Mesenteric fat pad (tissue), 1 donor: ENCODE results near the gene RNF40. TPM values are rescaled to one million over a fixed set of nuclear protein-coding genes. Genes with fewer than 3 reads are reported as not detected.
"Not testable (repeated sequence)": the region's sequence is repeated elsewhere in the genome, so short reads cannot be mapped to it uniquely, and the experiment has no call there.

Experiments
- DNase-seq: peaks from one replicate; pipeline ENCODE4 v3.0.0-alpha.2; 2020; ENCODE audit warnings: low spot score
- total RNA-seq: library from RNA; stranded (reverse); fragmentation: NEBNext Ultra II Directional; extraction: Animal tissue kit (Norgen Biotek cat#: 25700); gene quantifications from one replicate; pipeline ENCODE4 v1.2.1, GENCODE V29; 2021
- donor health status: DM: yes; HTN: yes; CAD: no.

The RNF40 gene
- total RNA-seq, 1 donor from 2014 or later, result 97.5 TPM

GRCh38 chr16:30780549-30780948 lies 18.4 kb downstream of the RNF40 start:
- DNase-seq, result no peak

DNA sequence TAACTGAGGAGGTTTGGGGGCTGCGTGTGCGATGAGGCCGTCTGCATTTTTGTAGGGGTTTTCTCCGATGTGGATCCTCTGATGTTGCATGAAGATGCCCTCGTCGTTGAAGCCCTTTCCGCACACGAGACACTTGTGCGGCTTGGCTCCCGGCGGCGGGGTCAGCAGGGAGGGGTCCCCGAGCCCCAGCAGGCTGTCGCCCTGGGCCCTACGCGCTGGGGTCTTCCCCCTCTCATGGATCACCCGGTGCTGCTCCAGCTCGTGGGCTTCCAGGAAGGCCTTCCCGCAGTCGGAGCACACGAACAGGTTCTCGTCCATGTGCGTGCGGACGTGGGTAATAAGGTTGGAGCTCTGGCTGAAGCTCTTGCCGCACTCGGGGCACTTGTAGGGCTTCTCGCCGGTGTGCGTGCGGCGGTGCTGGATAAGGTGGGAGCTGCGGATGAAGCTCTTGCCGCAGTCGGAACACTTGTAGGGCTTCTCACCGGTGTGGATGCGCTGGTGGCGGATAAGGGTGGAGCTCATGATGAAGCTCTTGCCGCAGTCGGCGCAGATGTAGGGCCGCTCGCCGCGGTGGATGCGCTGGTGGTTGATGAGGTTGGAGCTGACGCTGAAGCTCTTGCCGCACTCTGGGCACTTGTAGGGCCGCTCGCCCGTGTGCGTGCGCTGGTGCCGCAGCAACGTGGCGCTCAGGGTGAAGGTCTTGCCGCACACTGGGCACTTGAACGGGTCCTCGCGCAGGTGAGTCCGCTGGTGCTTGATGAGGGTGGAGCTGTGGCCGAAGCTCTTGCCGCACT lies 20.6 kb downstream of the RNF40 start:
- DNase-seq, result no peak

DNA sequence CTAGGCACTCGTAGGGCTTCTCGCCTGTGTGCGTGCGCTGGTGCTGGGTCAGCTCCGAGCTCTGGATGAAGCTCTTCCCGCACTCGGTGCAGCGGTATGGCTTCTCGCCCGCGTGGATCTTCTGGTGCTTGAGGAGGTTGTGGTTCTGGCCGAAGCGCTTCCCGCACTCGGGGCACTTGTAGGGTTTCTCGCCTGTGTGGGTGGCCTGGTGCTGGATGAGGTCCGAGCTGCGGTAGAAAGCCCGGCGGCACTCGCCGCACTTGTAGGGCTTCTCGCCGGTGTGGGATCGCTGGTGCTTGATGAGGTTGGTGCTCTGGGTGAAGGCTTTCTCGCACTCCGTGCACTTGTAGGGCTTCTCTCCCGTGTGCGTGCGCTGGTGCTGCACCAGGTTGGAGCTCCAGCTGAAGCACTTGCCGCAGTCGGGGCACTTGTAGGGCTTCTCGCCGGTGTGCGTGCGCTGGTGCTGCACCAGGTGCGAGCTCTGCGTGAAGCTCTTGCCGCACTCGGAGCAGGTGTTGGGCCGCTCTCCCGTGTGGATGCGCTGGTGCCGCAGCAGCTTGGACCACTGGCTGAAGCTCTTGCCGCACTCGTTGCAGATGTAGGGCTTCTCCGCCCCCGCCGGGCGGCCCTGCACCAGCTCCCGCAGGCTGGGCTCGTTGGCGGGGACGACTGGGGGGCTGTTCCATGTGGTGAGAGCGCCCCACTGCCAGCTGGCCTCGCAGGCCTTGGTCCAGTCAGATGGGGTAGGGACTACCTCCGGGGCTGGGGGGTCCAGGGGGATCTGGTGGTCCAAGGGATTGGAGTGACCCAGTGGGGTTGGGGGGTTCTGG lies 21.4 kb downstream of the RNF40 start:
- no peak for DNase-seq

DNA sequence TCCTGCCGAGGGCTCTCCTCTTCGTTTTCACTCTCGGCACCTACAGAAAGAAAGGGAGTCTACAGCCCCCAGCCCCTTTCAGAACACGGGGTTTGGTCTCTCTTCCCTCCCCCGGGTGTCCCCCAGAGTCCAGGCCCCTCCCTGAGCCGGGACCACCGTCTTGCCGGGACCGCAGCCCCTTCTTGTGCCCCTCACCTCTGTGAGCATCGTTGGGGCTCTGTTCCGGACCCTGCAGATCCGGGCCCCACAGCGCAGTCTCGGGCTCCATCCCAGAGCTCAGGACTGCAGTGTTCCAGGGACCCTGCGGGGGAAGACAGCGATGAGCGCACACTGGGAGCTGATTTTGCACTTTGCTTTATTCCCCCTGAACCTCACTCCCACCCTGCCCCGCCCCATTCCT lies 22.1 kb downstream of the RNF40 start:
- DNase-seq, result no peak

DNA sequence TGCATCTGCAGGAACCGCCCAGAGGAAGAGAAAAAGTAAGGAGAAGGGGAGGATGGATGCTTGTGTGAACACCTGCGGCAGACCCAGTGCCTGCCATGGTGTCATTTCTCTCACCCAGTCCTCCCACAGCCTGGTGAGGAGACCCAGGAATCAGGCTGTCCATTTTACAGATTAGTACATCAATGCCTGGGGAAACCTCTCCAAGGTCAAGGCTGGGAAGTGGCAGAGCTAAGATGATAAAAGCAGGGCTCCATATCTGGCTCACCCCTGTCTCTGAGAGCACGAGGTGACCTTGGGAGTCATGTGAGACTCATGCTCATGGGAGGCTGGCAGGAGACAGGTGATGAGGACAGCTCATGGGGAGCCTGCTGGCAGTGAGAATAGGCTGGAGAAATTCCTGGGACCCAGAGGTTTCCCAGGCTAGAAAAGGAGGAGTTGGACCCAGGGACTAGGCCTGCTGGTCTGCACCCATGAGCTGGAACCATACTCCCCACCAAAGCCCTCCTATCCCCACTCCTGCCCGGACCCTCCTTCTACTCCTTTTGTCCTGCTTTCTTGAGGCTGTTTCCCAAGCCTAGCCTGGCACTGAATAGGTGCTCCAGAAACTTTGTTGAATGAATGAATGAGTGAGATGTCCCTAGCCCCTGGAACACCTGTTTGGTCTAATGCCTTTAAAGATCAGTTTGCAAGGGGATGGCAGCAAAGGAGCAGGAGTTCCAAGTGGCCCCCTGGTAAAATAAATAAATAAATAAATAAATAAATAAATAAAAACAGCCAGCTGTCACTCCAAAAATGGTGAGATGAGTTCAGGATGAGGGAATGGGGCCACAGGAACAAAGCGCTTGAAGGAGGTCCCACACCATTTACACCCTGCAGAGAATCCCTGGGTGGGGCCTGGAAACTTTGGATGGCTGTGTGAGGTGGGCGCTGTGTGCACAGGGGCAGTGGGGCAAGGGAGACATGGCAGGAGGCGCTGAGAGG lies 23.3 kb downstream of the RNF40 start:
- DNase-seq, result no peak

DNA sequence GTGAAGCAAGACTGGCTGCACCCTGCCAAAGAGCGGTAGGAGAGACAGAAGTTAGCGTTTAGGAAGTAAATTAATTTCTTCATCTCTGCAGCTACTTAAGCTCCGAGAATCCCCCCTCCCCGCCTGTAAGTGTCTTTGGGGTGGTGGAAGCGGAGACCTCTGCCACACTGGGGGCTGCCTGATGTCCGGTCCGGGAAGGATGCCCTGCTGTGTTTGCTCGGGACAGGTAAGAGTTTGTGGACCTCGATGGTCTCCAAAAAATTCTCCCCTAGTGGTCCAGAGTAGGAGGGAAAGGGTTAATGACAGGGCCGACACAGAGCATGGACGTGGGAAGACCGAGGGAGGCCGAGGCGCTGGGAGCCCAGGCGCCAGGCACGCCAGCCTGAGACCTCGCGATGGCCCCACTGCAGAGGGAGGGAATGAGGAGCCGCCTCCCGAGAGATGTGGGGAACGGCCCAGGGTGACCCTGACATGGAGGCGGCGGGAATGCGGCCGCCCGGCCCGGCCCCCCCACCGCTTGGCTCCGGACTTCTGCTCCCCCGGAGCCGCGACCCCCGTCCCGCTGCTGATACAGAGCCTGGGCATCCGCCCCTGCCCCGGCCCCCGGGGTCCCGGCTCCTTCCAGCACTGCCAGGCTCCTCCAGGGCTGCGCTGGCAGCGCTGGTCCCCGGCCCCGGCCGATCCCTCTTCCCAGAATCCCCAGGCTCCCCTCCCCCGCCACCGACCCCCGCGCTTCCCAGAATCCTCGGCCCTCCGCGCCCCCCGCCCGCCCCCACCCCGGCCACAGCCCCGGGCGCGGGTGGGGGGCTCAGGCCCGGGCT lies 24.2 kb downstream of the RNF40 start:
- DNase-seq, result no peak

DNA sequence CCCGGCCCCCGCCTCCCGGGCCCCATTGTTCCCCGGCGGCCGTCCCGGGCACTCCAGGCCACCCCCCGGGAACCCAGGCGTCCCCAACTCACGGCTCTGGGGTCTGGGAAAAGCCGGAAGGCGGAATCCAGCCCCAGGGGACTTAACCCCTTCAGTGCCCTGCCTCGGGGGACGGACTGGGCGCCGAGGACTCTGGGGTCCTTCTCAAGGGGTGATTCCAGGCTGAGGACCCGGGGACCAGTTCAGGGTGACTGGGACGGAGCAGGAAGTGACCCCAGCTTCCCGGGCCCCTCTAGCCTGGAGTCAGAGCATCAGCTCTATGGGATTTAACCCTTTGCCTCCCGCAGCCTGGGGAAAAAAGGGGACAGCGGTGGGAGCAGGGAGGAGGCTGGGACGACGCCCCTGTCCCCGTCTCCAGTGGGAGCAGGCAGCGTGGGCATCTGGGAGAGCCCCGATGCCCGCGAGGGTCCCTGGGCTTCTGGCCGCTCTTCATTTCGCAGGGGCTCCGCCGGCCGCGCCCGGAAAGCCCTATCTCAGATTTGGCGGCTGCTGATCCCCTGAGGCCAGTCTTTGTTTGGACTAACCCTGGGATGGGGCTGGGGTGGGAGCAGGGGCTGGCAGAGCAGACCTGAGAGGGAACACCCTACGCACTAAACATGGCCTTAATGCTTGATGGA lies 25.0 kb downstream of the RNF40 start, which contains the start of gene ZNF629:
Gene ZNF629 (minus strand): TSS at position 270 of the 677 bp plus-strand sequence. CDS start 2,723 bp downstream, outside the sequence.
- DNase-seq, result no peak

- DNase-seq, result no peak
Observed at GRCh38 chr16:30787613-30788378, 25.7 kb downstream of the RNF40 start.

GRCh38 chr16:30793508-30794069 lies 31.5 kb downstream of the RNF40 start:
- no peak for DNase-seq

GRCh38 chr16:30794634-30795033 lies 32.5 kb downstream of the RNF40 start:
- DNase-seq, result no peak

DNA sequence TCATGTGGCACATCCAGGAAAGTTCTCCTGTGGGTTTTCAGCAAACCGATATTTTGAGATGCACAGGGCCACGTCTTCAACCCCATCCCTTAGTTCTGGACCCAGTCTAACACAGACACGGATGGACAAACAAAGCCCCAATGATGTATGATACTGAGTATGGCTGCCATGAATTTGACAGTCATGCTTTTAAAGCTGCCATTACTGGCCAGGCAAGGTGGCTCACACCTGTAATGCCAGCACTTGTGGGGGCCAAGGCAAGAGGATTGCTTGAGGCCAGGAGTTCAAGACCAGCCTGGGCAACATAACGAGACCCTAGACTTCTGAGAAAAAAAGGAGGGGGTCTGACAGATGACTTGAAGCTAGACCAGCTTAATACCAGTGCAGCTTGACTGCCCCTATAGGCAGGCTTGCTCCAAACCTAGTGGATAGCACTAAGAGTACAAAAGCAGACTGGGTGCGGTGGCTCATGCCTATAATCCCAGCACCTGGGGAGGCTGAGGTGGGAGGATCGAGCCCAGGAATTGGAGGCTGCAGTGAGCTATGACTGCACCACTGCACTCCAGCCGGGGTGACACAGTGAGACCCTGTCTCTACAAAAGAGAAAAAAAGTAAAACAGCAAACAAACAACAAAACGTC lies 35.7 kb downstream of the RNF40 start:
- DNase-seq, result no peak

DNA sequence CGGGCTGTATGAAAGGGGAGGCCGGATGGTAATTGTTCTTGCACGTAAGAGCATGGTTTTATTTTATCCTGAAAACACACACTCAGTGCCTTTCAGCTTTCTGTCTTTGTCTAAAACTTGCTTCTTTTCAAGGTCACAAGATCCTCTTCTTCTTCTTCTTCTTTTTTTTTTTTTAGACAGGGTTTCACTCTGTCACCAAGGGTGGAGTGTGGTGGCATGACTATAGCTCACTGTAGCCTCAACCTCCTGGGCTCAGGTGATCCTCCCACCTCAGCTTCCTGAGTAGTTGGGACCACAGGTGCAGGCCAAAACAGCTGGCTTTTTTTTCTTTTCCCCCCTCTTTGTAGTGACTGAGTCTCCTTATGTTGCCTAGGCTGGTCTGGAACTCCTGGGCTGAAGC lies 40.8 kb downstream of the RNF40 start:
- DNase-seq, result no peak

GRCh38 chr16:30805056-30805369 lies 42.9 kb downstream of the RNF40 start:
- DNase-seq, result no peak

DNA sequence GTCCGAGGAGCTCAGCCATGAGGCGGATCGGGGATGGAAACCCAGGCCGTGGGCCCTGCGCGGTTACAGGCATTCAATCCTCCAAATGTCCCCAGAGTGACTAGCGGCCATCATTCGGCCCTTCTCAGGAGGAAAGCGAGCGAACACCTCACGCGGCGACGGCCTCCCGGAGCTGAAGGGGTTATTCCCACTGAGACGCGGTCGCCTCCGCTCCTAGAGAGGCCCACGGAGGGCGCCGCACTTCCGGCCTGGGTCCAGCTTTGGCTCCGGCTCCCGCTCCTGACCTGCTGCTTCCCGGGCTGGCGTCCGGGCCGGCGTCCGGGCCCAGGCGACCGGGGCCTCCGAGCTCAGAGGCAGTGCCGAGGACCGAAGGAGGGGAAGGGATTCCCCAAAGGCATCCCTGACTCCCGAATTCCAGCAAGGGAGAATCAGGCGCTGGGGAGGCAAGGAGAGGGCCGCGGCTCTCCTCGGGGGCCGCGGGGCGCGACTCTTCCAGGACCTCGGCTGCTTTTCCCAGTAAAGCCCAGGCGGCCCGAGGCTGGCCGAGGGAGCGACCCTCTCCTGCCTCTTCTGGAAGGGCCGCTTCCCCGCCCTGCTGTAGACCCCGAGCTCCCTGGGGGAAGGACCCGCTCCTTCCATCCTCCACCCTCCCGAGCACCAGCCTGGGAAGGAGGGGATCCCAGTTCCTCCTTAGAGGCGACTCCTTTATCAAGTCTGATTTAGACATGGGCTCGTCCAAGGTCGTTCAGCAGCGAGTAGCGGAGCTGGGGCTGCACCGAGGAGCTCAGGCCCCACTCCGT lies 43.4 kb downstream of the RNF40 start:
- peak; percentile 97 for DNase-seq

GRCh38 chr16:30808146-30808545 lies 46.0 kb downstream of the RNF40 start:
- no peak for DNase-seq

DNA sequence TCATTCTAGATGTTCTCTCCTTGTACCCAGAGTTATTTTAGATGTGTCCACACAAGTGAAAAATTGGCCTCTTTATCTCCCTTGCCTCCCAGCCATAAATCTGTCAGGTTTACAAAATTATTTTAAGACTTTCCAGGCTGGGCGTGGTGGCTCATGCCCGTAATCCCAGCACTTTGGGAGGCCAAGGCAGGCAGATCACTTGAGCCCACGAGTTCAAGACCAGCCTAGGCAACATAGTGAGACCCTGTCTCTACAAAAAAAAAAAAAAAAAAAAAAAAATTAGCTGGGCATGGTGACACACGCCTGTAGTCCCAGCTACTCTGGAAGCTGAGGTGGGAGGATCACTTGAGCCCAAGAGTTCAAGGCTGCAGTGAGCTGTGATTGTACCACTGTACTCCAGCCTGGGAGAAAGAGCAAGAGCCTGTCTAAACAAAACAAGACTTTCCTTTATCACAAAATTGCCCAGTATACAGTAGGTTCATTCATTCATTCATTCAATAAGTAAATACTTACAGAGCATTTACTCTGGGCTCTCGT lies 46.8 kb downstream of the RNF40 start:
- DNase-seq, result not testable (repeated sequence)

DNA sequence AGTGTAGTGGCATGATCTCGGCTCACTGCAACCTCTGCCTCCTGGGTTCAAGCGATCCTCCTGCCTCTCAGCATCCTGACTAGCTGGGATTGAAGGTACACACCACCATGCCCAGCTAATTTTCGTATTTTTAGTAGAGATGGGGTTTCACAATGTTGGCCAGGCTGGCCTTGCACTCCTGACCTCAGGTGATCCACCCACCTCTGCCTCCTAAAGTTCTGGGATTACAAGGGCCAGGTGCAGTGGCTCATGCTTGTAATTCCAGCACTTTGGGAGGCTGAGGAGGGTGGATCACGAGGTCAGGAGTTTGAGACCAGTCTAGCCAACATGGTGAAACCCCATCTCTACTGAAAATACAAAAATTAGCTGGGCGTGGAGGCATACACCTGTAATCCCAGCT lies 47.6 kb downstream of the RNF40 start:
- DNase-seq, result not testable (repeated sequence)
